K562 (cell line): ENCODE measurements around the gene IL24. TPM values are rescaled to one million over a fixed set of nuclear protein-coding genes. Genes with fewer than 3 reads are reported as not detected.

ENCODE experiments used
- ATAC-seq: fragments of 200-7000 bp; cut with Tn5 transposase; 3 replicates; pipeline ENCODE4 v1.9.1; 2020; ENCODE audit warnings: moderate library complexity
- BruUV-seq: library from RNA; stranded (reverse); fragments of 400-500 nt; replicated peaks from 2 replicates; lab custom pipeline; 2021; lab: Mats Ljungman, UMichigan
- CTCF ChIA-PET: fragments of 300-600 bp; formaldehyde crosslinking; extraction: SDS; loops from one replicate; lab custom pipeline; 2021; ENCODE audit warnings: low intra/inter-chr PET ratio; lab: Yijun Ruan, JAX
- POLR2A ChIA-PET: fragments of 300-600, 350-650 bp; sonication (Branson Sonifier 250); formaldehyde crosslinking; extraction: SDS; loops from one replicate; lab custom pipeline; 2021; ENCODE audit warnings: antibody characterized with exemption, inconsistent platforms; lab: Yijun Ruan, JAX
- DNase-seq, 4 experiments: peaks; one replicate each; pipeline versions ENCODE4 v3.0.0 to v3.0.0-alpha.2; 2011 to 2018; ENCODE audit warnings: low spot score in 3 of 4, mixed read lengths in 3 of 4; ENCODE audit errors: extremely low read depth in 1 of 4
- FAIRE-seq: peaks from 2 replicates; lab custom pipeline; 2011; peaks lifted over from hg19 to GRCh38; lab: Jason Lieb, UNC
- H2AFZ ChIP-seq: 2 replicates; pipeline ENCODE4 v1.6.0; 2011; ENCODE audit warnings: low read depth, low read length, control low read depth, inconsistent platforms
- H3K27ac ChIP-seq: fragments of 200-600 bp; 3 replicates; pipeline ENCODE4 v1.8.0; 2011; ENCODE audit warnings: low read depth, mild to moderate bottlenecking, control low read depth, inconsistent platforms, low read length, moderate library complexity, mixed read lengths; ENCODE audit errors: extremely low read depth
- H3K27me3 ChIP-seq, 2 experiments: fragments of 300-600 bp in 1 of 2; 2 replicates in 1 of 2; 3 replicates in 1 of 2; pipeline versions ENCODE4 v1.6.0 to v1.8.0; 2011; ENCODE audit warnings: inconsistent platforms in 2 of 2, low read length in 2 of 2, mild to moderate bottlenecking in 1 of 2, mixed read lengths in 1 of 2, moderate library complexity in 1 of 2; ENCODE audit not compliant: control insufficient read depth in 2 of 2, insufficient read depth in 2 of 2
- H3K36me3 ChIP-seq: fragments of 300-600 bp; 3 replicates; pipeline ENCODE4 v1.8.0; 2011; ENCODE audit warnings: mild to moderate bottlenecking, low read length, inconsistent platforms; ENCODE audit not compliant: control insufficient read depth, insufficient read depth
- H3K4me1 ChIP-seq, 2 experiments: fragments of 200-600 bp in 1 of 2; replicated peaks in 1 of 2; 2 replicates in 1 of 2; 3 replicates in 1 of 2; pipeline versions ENCODE4 v1.5.1 to v1.8.0; 2011; ENCODE audit warnings: inconsistent platforms in 2 of 2, low read length in 2 of 2, mild to moderate bottlenecking in 1 of 2, mixed read lengths in 1 of 2, moderate library complexity in 1 of 2; ENCODE audit not compliant: control insufficient read depth in 2 of 2, insufficient read depth in 2 of 2
- H3K4me2 ChIP-seq: 2 replicates; pipeline ENCODE4 v1.6.1; 2011; ENCODE audit warnings: low read length, control low read depth, inconsistent platforms, mixed read lengths; ENCODE audit not compliant: insufficient read depth
- H3K4me3 ChIP-seq: fragments of 200-600 bp; sonication (generic), shearing (Covaris generic); 2 replicates; pipeline ENCODE4 v1.5.1; 2016; ENCODE audit warnings: control low read depth, inconsistent platforms
- H3K79me2 ChIP-seq: fragments of 200-600 bp; 3 replicates; pipeline ENCODE4 v1.8.0; 2011; ENCODE audit warnings: low read length, inconsistent platforms; ENCODE audit not compliant: control insufficient read depth, insufficient read depth
- H3K9ac ChIP-seq, 2 experiments: 2 replicates each; pipeline versions ENCODE4 v1.6.0 to v1.6.1; 2011; ENCODE audit warnings: low read depth in 2 of 2, low read length in 2 of 2, control low read depth in 1 of 2, inconsistent platforms in 1 of 2, mild to moderate bottlenecking in 1 of 2, mixed read lengths in 1 of 2; ENCODE audit not compliant: insufficient read depth in 1 of 2
- H3K9me1 ChIP-seq: one replicate; pipeline ENCODE4 v1.6.0; 2011; ENCODE audit warnings: inconsistent platforms, mild to moderate bottlenecking, low read length, moderate library complexity; ENCODE audit not compliant: control insufficient read depth, insufficient read depth
- H3K9me3 ChIP-seq: replicated peaks from 2 replicates; pipeline ENCODE4 v1.5.1; 2011; ENCODE audit warnings: low read depth, low read length, inconsistent platforms; ENCODE audit not compliant: control insufficient read depth, insufficient read depth
- H4K20me1 ChIP-seq: replicated peaks from 2 replicates; pipeline ENCODE4 v1.6.1; 2011; ENCODE audit warnings: low read length, inconsistent platforms, mixed read lengths; ENCODE audit not compliant: control insufficient read depth, insufficient read depth
- ARID3B ChIP-seq: fragments of 250-450 bp; sonication (Bioruptor Pico); IDR thresholded peaks from 2 replicates; pipeline ENCODE4 v1.4.0; 2020; ENCODE audit warnings: borderline replicate concordance
- CEBPB ChIP-seq: fragments of 450-650 bp; IDR thresholded peaks from 2 replicates; pipeline ENCODE4 v1.6.1; 2016; ENCODE audit warnings: missing genetic modification characterization, missing compliant biosample characterization
- ELF2 ChIP-seq: fragments of 250-450 bp; sonication (Bioruptor Pico); IDR thresholded peaks from 2 replicates; pipeline ENCODE4 v1.5.0; 2021; ENCODE audit warnings: mild to moderate bottlenecking
- FOXP1 ChIP-seq: sonication (generic); formaldehyde crosslinking; IDR thresholded peaks from 2 replicates; pipeline ENCODE4 v1.8.0; 2022; ENCODE audit warnings: mild to moderate bottlenecking, missing genetic modification reagents
- HIVEP1 ChIP-seq: fragments of 250-450 bp; sonication (Bioruptor Pico); IDR thresholded peaks from 2 replicates; pipeline ENCODE4 v1.4.0; 2020; ENCODE audit warnings: mild to moderate bottlenecking
- HNRNPH1 ChIP-seq: fragments of 200-400 bp; formaldehyde crosslinking; optimal IDR thresholded peaks from 2 replicates; pipeline ENCODE3; 2017; ENCODE audit warnings: low read depth, mild to moderate bottlenecking, low read length, moderate library complexity
- HNRNPK ChIP-seq: fragments of 200-400 bp; formaldehyde crosslinking; IDR thresholded peaks from one replicate; pipeline ENCODE4 v1.6.1; 2018; ENCODE audit warnings: mild to moderate bottlenecking, low read depth, low read length; ENCODE audit not compliant: poor library complexity, severe bottlenecking
- L3MBTL2 ChIP-seq: fragments of 450-650 bp; IDR thresholded peaks from 2 replicates; pipeline ENCODE4 v1.6.1; 2016; ENCODE audit warnings: mild to moderate bottlenecking, moderate library complexity
- MEIS2 ChIP-seq: fragments of 450-650 bp; IDR thresholded peaks from 2 replicates; pipeline ENCODE4 v1.6.1; 2014; ENCODE audit warnings: mild to moderate bottlenecking; ENCODE audit not compliant: partially characterized antibody
- SRF ChIP-seq, 2 experiments: fragments of 250-450, 450-650 bp in 1 of 2; sonication (Bioruptor Pico) in 1 of 2; sonication (generic) in 1 of 2; formaldehyde crosslinking; IDR thresholded peaks; 2 replicates each; pipeline versions ENCODE4 v1.5.0 to v1.5.1; 2020 to 2022; ENCODE audit warnings: mild to moderate bottlenecking in 1 of 2, missing genetic modification reagents in 1 of 2
- ZBTB12 ChIP-seq: fragments of 250-450 bp; sonication (Bioruptor Pico); IDR thresholded peaks from 2 replicates; pipeline ENCODE4 v1.4.0; 2020
- WGBS: fragments of 100-300 bp; shearing (Covaris generic); methylation state at CpG from one replicate; pipeline ENCODE4 v1.1.6; 2016; ENCODE audit warnings: low coverage, mixed read lengths; ENCODE audit not compliant: insufficient coverage; ENCODE audit errors: missing lambda C conversion rate; 5-methylcytosine and 5-hydroxymethylcytosine counted together
- in situ Hi-C: fragments of 300-500 bp; cut with MboI; formaldehyde crosslinking; loops from 4 replicates; pipeline ENCODE4 v1.15.0; 2018; ENCODE audit warnings: inconsistent platforms, mixed read lengths
- intact Hi-C: fragments of 100-400 bp; cut with micrococcal nuclease; formaldehyde crosslinking; loops from 2 replicates; pipeline ENCODE4 v1.14.2; 2022
- polyA plus RNA-seq, 8 experiments: library from polyadenylated mRNA; depleted of rRNA in 4 of 8; stranded (reverse) in 5 of 8; unstranded in 3 of 8; fragments of >200 nt; fragmentation: Nextera tagmentation in 2 of 8; fragmentation: Illumina TruSeq in 1 of 8; extraction: Ambion mirVana in 2 of 8; extraction: Trizol in 1 of 8; gene quantifications; 2 replicates each; pipeline versions ENCODE4 v1.2.1 to v1.2.3, GENCODE V29; 2011 to 2014; ENCODE audit warnings: inconsistent platforms in 1 of 8, missing spikeins in 1 of 8
- total RNA-seq, 7 experiments: library from RNA; depleted of rRNA in 6 of 7; stranded (reverse); fragments of >200 nt in 6 of 7; fragmentation: Illumina TruSeq in 2 of 7; extraction: Trizol in 2 of 7; gene quantifications; 2 replicates each; pipeline versions ENCODE4 v1.2.1 to v1.2.3, GENCODE V29; 2011 to 2021; ENCODE audit warnings: low replicate concordance in 1 of 7

The IL24 gene
- total and polyA plus RNA-seq, 9 of the 15 experiments (the other 6 are each of a cell fraction or from before 2014, with no cell fraction given): 0.04 to 0.19 TPM; not detected in 7

- CTCF ChIA-PET: interaction anchor here (0.7 kb wide), 1 partner anchor 157 kb away, joined by 3 read pairs; no protein-coding TSS in a partner anchor
- ATAC-seq: no peak
- no peak overlapping the region for H2AFZ ChIP-seq
- no peaks in the 10 kb centered on the region for H3K9me1 ChIP-seq
- no peak overlapping the region for H3K4me3 ChIP-seq
- 66% methylated on average over 13 of the region's 13 CpGs for WGBS
- TF ChIP-seq MEIS2 (no peak), ARID3B (CRISPR knock-in tag) (no peak), SRF (CRISPR knock-in tag; IDR thresholded peaks at IDR 0.05) (no peak), ZBTB12 (no peak), ELF2 (no peak), HIVEP1 (CRISPR knock-in tag) (no peak), FOXP1 (CRISPR knock-in tag) (no peak), CEBPB (tag) (no peak), HNRNPK (no peak), HNRNPH1 (no peak), L3MBTL2 (no peak)
- TF ChIP-seq, all 486 proteins: peak for 0
- in situ Hi-C loops: loop anchor here (10.0 kb wide), 1 partner anchor 136 kb away; no protein-coding TSS in a partner anchor
- Histone ChIP-seq H3K9ac (peak overlapping the region in 1 of 2 experiments; percentile 14; a peak in 2 of 4 replicates), H3K4me2 (no peak overlapping the region), H3K27me3 (peaks cover 3 to 4% of the 10 kb centered on the region in 2 experiments; a peak in 2 of 5 replicates), H3K27ac (no peak overlapping the region), H3K9me3 (no peaks in the 10 kb centered on the region), H3K4me1 (peaks cover 25 to 30% of the 10 kb centered on the region in 2 experiments), H4K20me1 (no peaks in the 10 kb centered on the region), H3K79me2 (no peaks in the 10 kb centered on the region), H3K36me3 (no peaks in the 10 kb centered on the region)
- DNase-seq (no peak), FAIRE-seq (no peak)
- intact Hi-C loops: loop anchor here (5.0 kb wide), 1 partner anchor 558 kb away; the partner anchor contains the start of gene CR1
- POLR2A ChIA-PET: interaction anchor here (0.6 to 1.5 kb wide), 4 partner anchors 9 to 371 kb away, joined by 3 read pairs; no protein-coding TSS in a partner anchor
- no TSS peak for BruUV-seq
These were observed 41.9 kb downstream of the IL24 start for GRCh38 chr1:206939131-206939530.
